GM23338 (cell line): ENCODE data around the gene MIGA1. TPM values are rescaled to one million over a fixed set of nuclear protein-coding genes. Genes with fewer than 3 reads are reported as not detected.

Experiments used
- ATAC-seq: fragments of 200-7000 bp; cut with Tn5 transposase; 3 replicates; pipeline ENCODE4 v1.9.1; 2020
- DNase-seq: peaks from one replicate; pipeline ENCODE4 v3.0.0-alpha.2; 2015; ENCODE audit warnings: low spot score
- H2AFZ ChIP-seq: fragments of 200-600 bp; sonication (generic); 2 replicates; pipeline ENCODE4 v1.8.0; 2016; ENCODE audit warnings: antibody characterized with exemption, mild to moderate bottlenecking, moderate library complexity
- H3F3A ChIP-seq: fragments of 200-600 bp; sonication (generic); replicated peaks from 2 replicates; pipeline ENCODE4 v1.8.0; 2017; ENCODE audit warnings: antibody characterized with exemption, mixed run types, low read depth
- H3K27ac ChIP-seq: fragments of 200-600 bp; sonication (generic); 2 replicates; pipeline ENCODE4 v1.6.1; 2016; ENCODE audit warnings: low read depth
- H3K27me3 ChIP-seq: fragments of 200-600 bp; sonication (generic); 2 replicates; pipeline ENCODE4 v1.8.0; 2016; ENCODE audit warnings: mild to moderate bottlenecking, mixed run types, moderate library complexity; ENCODE audit not compliant: insufficient read depth
- H3K36me3 ChIP-seq: fragments of 200-600 bp; sonication (generic); 2 replicates; pipeline ENCODE4 v1.8.0; 2016; ENCODE audit warnings: mild to moderate bottlenecking; ENCODE audit not compliant: insufficient read depth
- H3K4me1 ChIP-seq: fragments of 200-600 bp; sonication (generic); 2 replicates; pipeline ENCODE4 v1.8.0; 2016; ENCODE audit warnings: mild to moderate bottlenecking, moderate library complexity; ENCODE audit not compliant: insufficient read depth
- H3K4me2 ChIP-seq: fragments of 200-600 bp; sonication (generic); 2 replicates; pipeline ENCODE4 v1.7.1; 2017; ENCODE audit warnings: mixed run types
- H3K4me3 ChIP-seq: fragments of 200-600 bp; sonication (generic); 2 replicates; pipeline ENCODE4 v1.6.1; 2016; ENCODE audit warnings: mixed run types
- H3K79me2 ChIP-seq: fragments of 200-600 bp; sonication (generic); replicated peaks from 2 replicates; pipeline ENCODE4 v1.8.0; 2017; ENCODE audit warnings: mild to moderate bottlenecking; ENCODE audit not compliant: insufficient read depth
- H3K9me2 ChIP-seq: fragments of 200-600 bp; sonication (generic); 2 replicates; pipeline ENCODE4 v1.8.0; 2017; ENCODE audit not compliant: insufficient read depth
- H4K20me1 ChIP-seq: fragments of 200-600 bp; sonication (generic); replicated peaks from 2 replicates; pipeline ENCODE4 v1.8.0; 2017; ENCODE audit warnings: mild to moderate bottlenecking; ENCODE audit not compliant: insufficient read depth
- H3K27ac Mint-ChIP-seq: 2 replicates; pipeline ENCODE4 v1.8.0; 2020; ENCODE audit warnings: inconsistent platforms, mild to moderate bottlenecking, moderate library complexity, mixed read lengths
- H3K27me3 Mint-ChIP-seq: 3 replicates; pipeline ENCODE4 v1.8.0; 2022; ENCODE audit warnings: low read depth, mild to moderate bottlenecking, moderate library complexity, mixed read lengths, inconsistent platforms; ENCODE audit not compliant: insufficient read depth, poor library complexity
- H3K36me3 Mint-ChIP-seq: 3 replicates; pipeline ENCODE4 v1.8.0; 2021; ENCODE audit warnings: low read depth, mild to moderate bottlenecking, inconsistent platforms, moderate library complexity, mixed read lengths
- H3K4me1 Mint-ChIP-seq: 3 replicates; pipeline ENCODE4 v1.8.0; 2020; ENCODE audit warnings: mild to moderate bottlenecking, inconsistent platforms, mixed read lengths
- H3K4me3 Mint-ChIP-seq: 3 replicates; pipeline ENCODE4 v1.8.0; 2021; ENCODE audit warnings: moderate library complexity, mild to moderate bottlenecking, inconsistent platforms, mixed read lengths
- H3K9me3 Mint-ChIP-seq: 3 replicates; pipeline ENCODE4 v1.8.0; 2020; ENCODE audit warnings: moderate library complexity, mild to moderate bottlenecking, inconsistent platforms, mixed read lengths
- CREB1 ChIP-seq: fragments of 250-450 bp; sonication (Bioruptor Pico); IDR thresholded peaks from 2 replicates; pipeline ENCODE4 v1.5.0; 2020; ENCODE audit warnings: low read depth, mild to moderate bottlenecking, moderate library complexity
- CTCF ChIP-seq, 2 experiments: fragments of 200-600 bp in 1 of 2; sonication (generic) in 1 of 2; conservative IDR thresholded peaks; 2 replicates each; pipeline versions ENCODE4 v1.5.1 to v1.6.1; 2016 to 2017; ENCODE audit warnings: antibody characterized with exemption in 2 of 2, low read depth in 2 of 2, mild to moderate bottlenecking in 2 of 2, moderate library complexity in 1 of 2
- ETS1 ChIP-seq: IDR thresholded peaks from 2 replicates; pipeline ENCODE4 v1.6.1; 2016; ENCODE audit warnings: antibody characterized with exemption
- EZH2 ChIP-seq: fragments of 200-600 bp; sonication (generic); IDR thresholded peaks from one replicate; pipeline ENCODE4 v1.8.0; 2017; ENCODE audit warnings: antibody characterized with exemption, mild to moderate bottlenecking, low read depth; ENCODE audit not compliant: unreplicated experiment
- EZH2phosphoT487 ChIP-seq: fragments of 200-600 bp; sonication (generic); IDR thresholded peaks from one replicate; pipeline ENCODE4 v1.8.1; 2018; ENCODE audit warnings: antibody characterized with exemption; ENCODE audit not compliant: unreplicated experiment
- JUNB ChIP-seq: IDR thresholded peaks from one replicate; pipeline ENCODE4 v1.6.1; 2016; ENCODE audit warnings: antibody characterized with exemption; ENCODE audit not compliant: unreplicated experiment
- NANOG ChIP-seq: IDR thresholded peaks from 2 replicates; pipeline ENCODE4 v1.6.1; 2016; ENCODE audit warnings: antibody characterized with exemption, borderline replicate concordance
- POLR2AphosphoS5 ChIP-seq: IDR thresholded peaks from 2 replicates; pipeline ENCODE4 v1.6.1; 2016; ENCODE audit warnings: antibody characterized with exemption, low read depth
- REST ChIP-seq: IDR thresholded peaks from one replicate; pipeline ENCODE4 v1.6.1; 2018; ENCODE audit warnings: antibody characterized with exemption; ENCODE audit not compliant: unreplicated experiment
- STAT1 ChIP-seq: IDR thresholded peaks from one replicate; pipeline ENCODE4 v1.6.1; 2016; ENCODE audit warnings: antibody characterized with exemption; ENCODE audit not compliant: unreplicated experiment
- ZNF114 ChIP-seq: fragments of 250-450 bp; sonication (Bioruptor Pico); IDR thresholded peaks from 2 replicates; pipeline ENCODE4 v1.5.0; 2020; ENCODE audit warnings: mild to moderate bottlenecking, moderate library complexity
- ZNF331 ChIP-seq: fragments of 250-450 bp; sonication (Bioruptor Pico); IDR thresholded peaks from 2 replicates; pipeline ENCODE4 v1.5.0; 2020; ENCODE audit warnings: low read depth, mild to moderate bottlenecking, moderate library complexity
- ZNF462 ChIP-seq: fragments of 250-450 bp; sonication (Bioruptor Pico); IDR thresholded peaks from 2 replicates; pipeline ENCODE4 v1.5.0; 2020; ENCODE audit warnings: mild to moderate bottlenecking, moderate library complexity
- polyA plus RNA-seq: library from polyadenylated mRNA; unstranded; fragments of >200 nt; fragmentation: Nextera tagmentation; extraction: Ambion mirVana; gene quantifications from 2 replicates; pipeline ENCODE4 v1.2.1, GENCODE V29; 2016
- total RNA-seq: library from RNA; depleted of rRNA; stranded (reverse); fragments of >200 nt; shearing (Covaris generic); gene quantifications from 2 replicates; pipeline ENCODE4 v1.2.3, GENCODE V29; 2014

Gene MIGA1
- total and polyA plus RNA-seq, 2 experiments from 2014 or later, result 3.4 to 7.5 TPM

- no peaks in the 10 kb centered on the region for H3K4me1 ChIP-seq
- TF ChIP-seq EZH2phosphoT487 (no peak), ZNF462 (CRISPR knock-in tag) (no peak), CREB1 (CRISPR knock-in tag) (no peak), ZNF114 (CRISPR knock-in tag) (no peak), EZH2 (no peak), REST (no peak), JUNB (no peak), CTCF (conservative IDR thresholded peaks at IDR 0.05; ENCODE audit: low read depth in 2 of 2) (no peak), STAT1 (no peak), ZNF331 (CRISPR knock-in tag) (no peak), NANOG (no peak), ETS1 (no peak), POLR2AphosphoS5 (no peak)
- H2AFZ ChIP-seq, result no peak overlapping the region
- no peaks in the 10 kb centered on the region for H4K20me1 ChIP-seq
- Mint-ChIP-seq H3K4me1 (no peaks in the 10 kb centered on the region), H3K36me3 (peaks cover 9% of the 10 kb centered on the region; the same call in 1 of the 3 replicates), H3K27me3 (no peaks in the 10 kb centered on the region), H3K4me3 (no peak overlapping the region), H3K9me3 (peaks cover 5% of the 10 kb centered on the region; the same call in 1 of the 3 replicates), H3K27ac (no peak overlapping the region)
- no peak overlapping the region for H3K27ac ChIP-seq
- no peak overlapping the region for H3K4me2 ChIP-seq
- no peaks in the 10 kb centered on the region for H3K79me2 ChIP-seq
- ATAC-seq (no peak), DNase-seq (no peak)
- no peaks in the 10 kb centered on the region for H3K36me3 ChIP-seq
- H3K9me2 ChIP-seq, result no peaks in the 10 kb centered on the region
- H3K27me3 ChIP-seq, result no peaks in the 10 kb centered on the region
- no peaks in the 10 kb centered on the region for H3F3A ChIP-seq
- no peak overlapping the region for H3K4me3 ChIP-seq
Measured at GRCh38 chr1:77874804-77875445, 95.5 kb downstream of the MIGA1 start.
